IMR-90 (cell line): ENCODE measurements around the gene ING3. TPM values are rescaled to one million over a fixed set of nuclear protein-coding genes. Genes with fewer than 3 reads are reported as not detected.
A peak's percentile ranks its signal among the peaks of the same experiment; 100 is the strongest.

Experiments used
- ATAC-seq: fragments of 200-7000 bp; cut with Tn5 transposase; 2 replicates; pipeline ENCODE4 v1.9.1; 2020; ENCODE audit warnings: low read depth, mild to moderate bottlenecking, moderate library complexity
- BruUV-seq: library from RNA; stranded (reverse); fragments of 400-500 nt; replicated peaks from 2 replicates; lab custom pipeline; 2021; lab: Mats Ljungman, UMichigan
- CTCF ChIA-PET: fragments of 300-600 bp; formaldehyde crosslinking; extraction: SDS; loops from one replicate; lab custom pipeline; 2021; ENCODE audit warnings: antibody characterized with exemption; lab: Yijun Ruan, JAX
- POLR2A ChIA-PET: fragments of 300-600 bp; sonication (Branson Sonifier 250); formaldehyde crosslinking; loops from one replicate; lab custom pipeline; 2022; ENCODE audit warnings: antibody characterized with exemption; ENCODE audit not compliant: unreplicated experiment; lab: Charles Lee
- DNase-seq: peaks from one replicate; pipeline ENCODE4 v3.0.0; 2013
- H2AFZ ChIP-seq: replicated peaks from 2 replicates; pipeline ENCODE3; 2013; ENCODE audit warnings: low read length, mild to moderate bottlenecking; ENCODE audit not compliant: poor library complexity
- H2AK5ac ChIP-seq: 2 replicates; pipeline ENCODE4 v1.6.1; 2013; ENCODE audit warnings: low read depth, low read length, inconsistent platforms
- H2AK9ac ChIP-seq: replicated peaks from 2 replicates; pipeline ENCODE3; 2013; ENCODE audit warnings: mild to moderate bottlenecking, low read depth, low read length, moderate library complexity; ENCODE audit not compliant: poor library complexity
- H2BK120ac ChIP-seq: 2 replicates; pipeline ENCODE4 v1.6.1; 2013; ENCODE audit warnings: low read depth, low read length, inconsistent platforms
- H2BK15ac ChIP-seq: 3 replicates; pipeline ENCODE4 v1.6.1; 2013; ENCODE audit warnings: low read depth, low read length, inconsistent platforms
- H2BK20ac ChIP-seq: 2 replicates; pipeline ENCODE4 v1.6.1; 2013; ENCODE audit warnings: low read depth, mild to moderate bottlenecking, inconsistent platforms, low read length, moderate library complexity
- H2BK5ac ChIP-seq: 2 replicates; pipeline ENCODE4 v1.6.1; 2013; ENCODE audit warnings: mild to moderate bottlenecking, low read depth, low read length, inconsistent platforms; ENCODE audit not compliant: poor library complexity, severe bottlenecking
- H3K14ac ChIP-seq: replicated peaks from 2 replicates; pipeline ENCODE4 v1.6.1; 2013; ENCODE audit warnings: low read depth, low read length, inconsistent platforms
- H3K18ac ChIP-seq: 2 replicates; pipeline ENCODE4 v1.6.1; 2013; ENCODE audit warnings: low read depth, low read length, control low read depth
- H3K23ac ChIP-seq: 2 replicates; pipeline ENCODE4 v1.6.1; 2013; ENCODE audit warnings: low read depth, low read length, inconsistent platforms
- H3K27ac ChIP-seq: 2 replicates; pipeline ENCODE4 v1.5.1; 2013; ENCODE audit warnings: mild to moderate bottlenecking, control low read depth, low read length; ENCODE audit not compliant: insufficient read depth
- H3K27me3 ChIP-seq: 2 replicates; pipeline ENCODE4 v1.6.1; 2013; ENCODE audit warnings: low read length; ENCODE audit not compliant: control insufficient read depth, insufficient read depth
- H3K36me3 ChIP-seq: 2 replicates; pipeline ENCODE4 v1.6.1; 2013; ENCODE audit warnings: low read length, mixed read lengths; ENCODE audit not compliant: control insufficient read depth, insufficient read depth
- H3K4ac ChIP-seq: 2 replicates; pipeline ENCODE4 v1.6.1; 2013; ENCODE audit warnings: low read depth, low read length, inconsistent platforms
- H3K4me1 ChIP-seq: 2 replicates; pipeline ENCODE4 v1.6.1; 2013; ENCODE audit warnings: low read length, mixed read lengths; ENCODE audit not compliant: control insufficient read depth, insufficient read depth
- H3K4me2 ChIP-seq: 2 replicates; pipeline ENCODE4 v1.6.1; 2013; ENCODE audit warnings: low read depth, mild to moderate bottlenecking, control low read depth, low read length, moderate library complexity
- H3K4me3 ChIP-seq: 2 replicates; pipeline ENCODE4 v1.5.1; 2013; ENCODE audit warnings: low read depth, mild to moderate bottlenecking, control low read depth, low read length, moderate library complexity; ENCODE audit not compliant: insufficient read depth
- H3K56ac ChIP-seq: 2 replicates; pipeline ENCODE4 v1.6.1; 2013; ENCODE audit warnings: low read length, inconsistent platforms; ENCODE audit not compliant: insufficient read depth; ENCODE audit errors: extremely low read depth
- H3K79me1 ChIP-seq, 2 experiments: 2 replicates each; pipeline ENCODE4 v1.6.1; 2013; ENCODE audit warnings: low read length in 2 of 2, inconsistent platforms in 1 of 2, low read depth in 1 of 2
- H3K9ac ChIP-seq: 2 replicates; pipeline ENCODE4 v1.6.1; 2013; ENCODE audit warnings: low read depth, low read length, control low read depth
- H3K9me1 ChIP-seq: 2 replicates; pipeline ENCODE4 v1.6.1; 2013; ENCODE audit warnings: low read length, inconsistent platforms; ENCODE audit not compliant: insufficient read depth
- H3K9me3 ChIP-seq: 2 replicates; pipeline ENCODE4 v1.6.1; 2013; ENCODE audit warnings: low read length; ENCODE audit not compliant: control insufficient read depth, insufficient read depth
- H4K20me1 ChIP-seq: 2 replicates; pipeline ENCODE4 v1.6.1; 2013; ENCODE audit warnings: low read length, inconsistent platforms; ENCODE audit not compliant: insufficient read depth
- H4K5ac ChIP-seq: 2 replicates; pipeline ENCODE4 v1.6.1; 2013; ENCODE audit warnings: mild to moderate bottlenecking, low read depth, low read length, control low read depth
- H4K8ac ChIP-seq, 2 experiments: 2 replicates each; pipeline ENCODE4 v1.6.1; 2013; ENCODE audit warnings: low read depth in 2 of 2, low read length in 2 of 2, control low read depth in 1 of 2, inconsistent platforms in 1 of 2
- H4K91ac ChIP-seq: 2 replicates; pipeline ENCODE4 v1.6.1; 2013; ENCODE audit warnings: low read depth, low read length, inconsistent platforms; ENCODE audit not compliant: insufficient read depth
- BHLHE40 ChIP-seq: fragments of 150-350 bp; IDR thresholded peaks from 2 replicates; pipeline ENCODE4 v1.6.1; 2016; ENCODE audit warnings: mild to moderate bottlenecking, low read depth, low read length
- CEBPB ChIP-seq: IDR thresholded peaks from 2 replicates; pipeline ENCODE4 v1.6.1; 2012; ENCODE audit warnings: low read depth, low read length, improper control_type of control experiment
- CHD1 ChIP-seq: IDR thresholded peaks from 2 replicates; pipeline ENCODE4 v1.6.1; 2012; ENCODE audit warnings: low read depth, low read length, improper control_type of control experiment
- ELK1 ChIP-seq: fragments of 150-350 bp; IDR thresholded peaks from 2 replicates; pipeline ENCODE4 v1.6.1; 2016; ENCODE audit warnings: low read depth, mild to moderate bottlenecking, low read length, moderate library complexity, borderline replicate concordance
- FOS ChIP-seq: fragments of 150-350 bp; IDR thresholded peaks from 2 replicates; pipeline ENCODE4 v1.6.1; 2016; ENCODE audit warnings: low read depth, low read length
- MAFK ChIP-seq: IDR thresholded peaks from 2 replicates; pipeline ENCODE4 v1.6.1; 2012; ENCODE audit warnings: low read depth, low read length, improper control_type of control experiment
- MAZ ChIP-seq: IDR thresholded peaks from 2 replicates; pipeline ENCODE4 v1.6.1; 2012; ENCODE audit warnings: low read depth, mild to moderate bottlenecking, low read length, improper control_type of control experiment, moderate library complexity, borderline replicate concordance
- RAD21 ChIP-seq: IDR thresholded peaks from 2 replicates; pipeline ENCODE4 v1.6.1; 2012; ENCODE audit warnings: low read length, improper control_type of control experiment
- SMC3 ChIP-seq: fragments of 150-350 bp; IDR thresholded peaks from 2 replicates; pipeline ENCODE4 v1.6.1; 2016; ENCODE audit warnings: low read depth, mild to moderate bottlenecking, antibody characterized with exemption, low read length, moderate library complexity
- WGBS, 2 experiments: methylation state at CpG; one replicate each; pipeline versions ENCODE4 v1.1.5 to v1.1.7; 2013; ENCODE audit warnings: missing lambda C conversion rate in 2 of 2; ENCODE audit not compliant: insufficient read length in 1 of 2; ENCODE audit errors: extremely low coverage in 2 of 2; 5-methylcytosine and 5-hydroxymethylcytosine counted together
- dilution Hi-C: fragments of 300-500 bp; cut with HindIII; formaldehyde crosslinking; loops from one replicate; pipeline ENCODE4 v1.14.3; 2018; ENCODE audit warnings: low sequenced_read_pairs; ENCODE audit not compliant: unreplicated experiment
- in situ Hi-C: fragments of 300-500 bp; cut with MboI; formaldehyde crosslinking; loops from 3 replicates; pipeline ENCODE4 v1.14.3; 2019; ENCODE audit warnings: low sequenced_read_pairs, inconsistent platforms, mixed read lengths
- intact Hi-C: fragments of 100-400 bp; cut with micrococcal nuclease; formaldehyde crosslinking; loops from 2 replicates; pipeline ENCODE4 v1.10.0; 2022
- polyA plus RNA-seq, 3 experiments: library from polyadenylated mRNA; depleted of rRNA; stranded (reverse); fragments of >200 nt; gene quantifications; 2 replicates each; pipeline ENCODE4 v1.2.3, GENCODE V29; 2012; ENCODE audit warnings: low replicate concordance in 1 of 3
- total RNA-seq: library from RNA; depleted of rRNA; stranded (reverse); fragments of >200 nt; gene quantifications from 2 replicates; pipeline ENCODE4 v1.2.3, GENCODE V29; 2012

ING3 gene
- total and polyA plus RNA-seq, 2 of the 4 experiments (the other 2 are of a cell fraction) = 7.2 to 11.3 TPM

GRCh38 chr7:120994512-120995410 is 44.2 kb downstream of the ING3 start:
- H3K56ac ChIP-seq = no peak overlapping the region
- in situ Hi-C loops (loop anchor here (5.0 to 25.0 kb wide), 2 partner anchors 83 to 343 kb away; partner anchors contain the start of gene WNT16), dilution Hi-C loops (loop anchor here (25.0 kb wide), 1 partner anchor 93 kb away; no protein-coding TSS in a partner anchor), intact Hi-C loops (no loop called here)
- DNase-seq (no peak), ATAC-seq (no peak)
- peaks cover 8 to 44% of the 10 kb centered on the region in 2 experiments for H3K79me1 ChIP-seq
- BruUV-seq = no TSS peak
- no peak overlapping the region; the same call in 1 of the 2 replicates for H4K91ac ChIP-seq
- peaks cover 7% of the 10 kb centered on the region for H3K4me1 ChIP-seq
- peak overlapping the region; percentile 50; the same call in 1 of the 2 replicates for H3K18ac ChIP-seq
- no peaks in the 10 kb centered on the region for H4K20me1 ChIP-seq
- H3K4ac ChIP-seq = peak overlapping the region; percentile 31; the same call in 1 of the 2 replicates
- 0 out of 2 replicates have a peak overlapping the region, but pooled peaks have one; percentile 29 for H2BK20ac ChIP-seq
- no peak overlapping the region for H3K27ac ChIP-seq
- peaks cover 8% of the 10 kb centered on the region; the same call in 1 of the 2 replicates for H3K9me1 ChIP-seq
- POLR2A ChIA-PET = no interaction called here
- H2BK120ac ChIP-seq = no peak overlapping the region
- TF ChIP-seq CEBPB (no peak), CHD1 (no peak), FOS (no peak), MAZ (no peak), BHLHE40 (no peak), ELK1 (no peak), RAD21 (no peak), SMC3 (no peak), MAFK (no peak)
- H3K27me3 ChIP-seq = no peaks in the 10 kb centered on the region
- 100% methylated on average over 1 of the region's 5 CpGs; no CpG with 5 or more reads in 1 of the 2 experiments for WGBS, 2 experiments
- H2AK9ac ChIP-seq = no peak overlapping the region
- H2BK5ac ChIP-seq = peak overlapping the region; percentile 38
- H4K5ac ChIP-seq = no peak overlapping the region; the same call in 1 of the 2 replicates
- no peaks in the 10 kb centered on the region for H3K9me3 ChIP-seq
- H2AK5ac ChIP-seq = peak overlapping the region; percentile 65; the same call in 1 of the 2 replicates
- H3K23ac ChIP-seq = peak overlapping the region; percentile 39; the same call in 1 of the 2 replicates
- H3K4me3 ChIP-seq = no peak overlapping the region
- peak overlapping the region; percentile 13; the same call in 1 of the 2 replicates for H3K14ac ChIP-seq
- H3K4me2 ChIP-seq = peak overlapping the region; percentile 39; the same call in 1 of the 2 replicates
- peak overlapping the region; percentile 25; the same call in 1 of the 3 replicates for H2BK15ac ChIP-seq
- no peaks in the 10 kb centered on the region; the same call in 1 of the 2 replicates for H3K36me3 ChIP-seq
- no peak overlapping the region for H2AFZ ChIP-seq
- H4K8ac ChIP-seq = no peak overlapping the region
- H3K9ac ChIP-seq = no peak overlapping the region
- CTCF ChIA-PET = interaction anchor here (0.5 kb wide), 1 partner anchor 40 kb away, joined by 5 read pairs; no protein-coding TSS in a partner anchor
